Stimulated activated CD8-positive, alpha-beta memory T cell treated with anti-CD3 and anti-CD28 coated beads, Interleukin-2, amount 100 ng/mL, for 48 hours (primary cell): ENCODE measurements around the gene CDPF1.

Source experiments
- DNase-seq, 2 donors: peaks; one replicate each; pipeline ENCODE4 v3.0.0-alpha.2; 2020; ENCODE audit warnings: low read depth in 2 of 2

CDPF1 gene

GRCh38 chr22:46250035-46250782 is at the start of gene CDPF1:
TSS of gene CDPF1 (minus strand) at chr22:46250293. CDS start at chr22:46248284, 2,009 bp downstream.
- peak; percentile 86 to 91 for DNase-seq

- no peak for DNase-seq
Measured at GRCh38 chr22:46299101-46299500, 49.0 kb upstream of the CDPF1 start.

DNA sequence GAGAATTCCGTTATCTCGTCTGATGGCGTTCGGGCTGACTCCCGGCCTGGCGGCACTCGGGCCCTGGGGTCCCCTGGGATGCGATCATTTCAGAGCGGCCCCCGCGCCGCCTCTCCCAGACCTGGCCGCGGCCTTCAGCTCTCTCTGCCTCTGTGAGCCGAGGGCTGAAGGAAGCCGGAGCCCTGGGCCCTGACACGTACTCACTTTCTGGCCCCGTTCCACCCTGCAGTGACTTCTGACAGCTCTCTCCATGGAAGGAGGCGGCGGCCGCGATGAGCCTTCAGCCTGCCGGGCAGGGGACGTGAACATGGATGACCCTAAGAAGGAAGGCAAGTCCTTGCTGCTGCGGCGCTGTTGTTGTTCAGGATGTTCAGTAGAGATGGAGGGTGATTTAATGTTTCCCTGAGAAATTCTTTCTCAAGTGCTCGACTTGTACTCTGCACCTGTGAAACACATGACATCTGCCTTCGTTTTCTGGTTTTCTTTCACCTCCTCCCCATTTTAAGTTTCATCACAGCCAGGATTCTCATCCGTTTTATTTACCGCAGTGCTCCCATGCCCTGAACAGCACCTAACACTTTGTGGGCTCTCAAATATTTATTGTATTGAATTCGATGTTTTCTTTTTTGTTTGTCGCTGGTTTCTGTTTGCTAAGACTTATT is 47.2 kb upstream of the CDPF1 start:
- no peak for DNase-seq

- DNase-seq, result peak; percentile 96 to 97
Measured at GRCh38 chr22:46296257-46297150, 46.4 kb upstream of the CDPF1 start, which contains the start of gene GTSE1. TSS of gene GTSE1 (plus strand) at chr22:46296870. CDS start at chr22:46297401, 531 bp downstream.

DNA sequence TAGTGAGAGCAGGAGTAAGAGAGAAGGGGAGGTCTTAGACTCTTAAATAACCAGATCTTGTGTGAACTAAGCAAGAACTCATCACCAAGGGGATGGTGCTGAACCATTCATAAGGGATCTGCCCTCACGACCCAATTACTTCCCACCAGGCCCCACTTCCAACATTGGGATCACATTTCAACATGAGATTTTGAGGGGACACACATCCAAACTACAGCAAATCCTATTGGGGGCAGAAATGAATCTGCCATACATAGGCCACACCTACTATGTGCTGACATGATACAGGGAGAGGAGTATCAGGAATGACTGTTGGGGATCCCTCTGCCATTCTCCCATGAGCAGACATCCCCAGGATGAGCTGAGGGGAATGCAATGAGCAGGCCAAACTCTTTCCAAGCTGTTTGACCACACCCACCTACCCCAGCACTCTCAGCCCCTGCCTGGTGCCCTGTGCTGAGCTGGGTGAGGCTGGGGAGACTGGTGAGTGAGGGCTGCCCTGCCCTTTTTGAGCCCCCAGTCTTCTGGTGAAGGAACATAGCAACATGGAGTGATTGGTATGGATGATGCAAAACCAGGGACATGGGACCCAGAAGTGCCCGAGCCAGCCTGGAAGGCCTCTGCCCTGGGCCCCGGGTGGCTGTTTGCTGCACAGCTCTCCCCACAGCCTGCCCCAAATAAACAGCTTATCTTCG is 45.3 kb upstream of the CDPF1 start:
- no peak for DNase-seq

GRCh38 chr22:46294784-46295183 is 44.7 kb upstream of the CDPF1 start:
- no peak for DNase-seq

GRCh38 chr22:46293577-46294260 is 43.6 kb upstream of the CDPF1 start:
- DNase-seq, result no peak

- DNase-seq, result no peak
Measured at GRCh38 chr22:46292732-46293131, 42.6 kb upstream of the CDPF1 start.

- DNase-seq, result no peak
Measured at GRCh38 chr22:46292173-46292572, 42.1 kb upstream of the CDPF1 start.

DNA sequence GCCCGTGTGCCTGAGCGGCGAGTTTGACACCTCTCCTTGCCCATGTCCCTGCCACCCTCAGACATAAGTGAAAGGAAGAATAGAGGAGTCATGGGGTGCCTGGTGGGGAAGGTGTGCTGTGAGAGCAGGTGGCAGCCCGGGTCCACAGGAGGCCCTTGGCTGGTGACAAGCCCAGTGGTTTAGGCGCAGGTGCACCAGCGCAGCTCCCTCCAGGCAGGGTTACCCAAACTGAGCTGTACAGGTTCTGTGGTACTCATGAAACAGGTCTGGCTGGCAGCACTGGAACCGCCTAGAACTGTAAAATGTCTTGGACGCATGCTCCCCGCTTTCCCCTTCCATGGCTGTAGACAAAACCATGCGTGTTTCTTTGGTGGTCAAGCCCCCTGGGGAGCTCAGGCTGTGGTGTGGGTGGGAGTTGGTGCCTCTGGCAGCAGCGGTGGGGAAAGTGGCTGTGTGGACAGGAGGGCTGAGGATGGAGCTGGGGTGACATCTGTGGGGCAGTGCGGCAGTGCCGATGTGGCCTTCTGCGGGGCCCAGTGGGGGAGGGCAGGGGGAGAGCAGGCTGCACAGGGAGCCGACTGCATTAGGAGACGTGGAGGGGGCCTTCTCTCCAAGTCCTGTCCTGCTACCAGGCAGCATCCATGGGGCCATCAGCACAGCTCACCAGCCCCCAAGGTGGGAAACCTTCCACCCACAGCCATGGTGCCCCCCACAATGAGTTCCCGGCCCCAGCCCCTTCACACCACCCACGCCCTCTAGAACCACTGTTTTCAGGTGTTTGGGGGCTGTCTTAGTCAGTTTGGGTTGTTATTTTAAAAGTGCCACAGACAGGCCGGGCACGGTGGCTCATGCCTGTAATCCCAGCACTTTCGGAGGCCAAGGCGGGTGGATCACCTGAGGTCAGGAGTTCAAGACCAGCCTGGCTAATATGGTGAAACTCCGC is 41.0 kb upstream of the CDPF1 start:
- DNase-seq, result no peak

DNA sequence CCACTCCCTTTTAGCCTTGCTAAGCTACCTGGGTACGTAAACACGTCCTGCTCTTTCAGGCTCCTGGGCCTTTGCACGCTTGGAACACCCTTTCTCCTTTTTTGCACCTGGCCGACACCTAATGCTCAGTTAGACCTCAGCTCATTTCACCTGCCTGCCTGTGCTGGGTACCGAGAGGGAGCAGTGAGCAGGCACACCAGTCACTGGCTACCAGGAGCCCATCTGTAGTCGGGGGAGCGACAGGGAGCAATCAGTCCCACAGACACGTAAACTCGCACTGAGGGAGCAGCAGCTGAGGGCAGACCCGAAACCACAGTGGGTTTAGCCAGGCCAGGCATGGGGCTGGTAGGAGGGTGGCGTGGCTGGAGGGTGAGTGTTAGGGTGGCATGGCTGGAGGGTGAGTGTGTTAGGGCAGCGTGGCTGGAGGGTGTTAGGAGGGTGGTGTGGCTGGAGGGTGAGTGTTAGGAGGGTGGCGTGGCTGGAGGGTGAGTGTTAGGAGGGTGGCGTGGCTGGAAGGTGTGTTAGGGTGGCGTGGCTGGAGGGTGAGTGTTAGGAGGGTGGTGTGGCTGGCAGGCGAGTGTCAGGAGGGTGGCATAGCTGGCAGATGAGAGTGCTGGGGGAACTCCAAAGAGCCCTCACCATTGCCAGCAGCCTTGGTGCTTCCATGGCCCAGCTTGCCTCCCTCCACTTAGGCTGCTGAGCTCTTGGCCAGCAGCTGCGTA is 40.2 kb upstream of the CDPF1 start:
- DNase-seq, result no peak

DNA sequence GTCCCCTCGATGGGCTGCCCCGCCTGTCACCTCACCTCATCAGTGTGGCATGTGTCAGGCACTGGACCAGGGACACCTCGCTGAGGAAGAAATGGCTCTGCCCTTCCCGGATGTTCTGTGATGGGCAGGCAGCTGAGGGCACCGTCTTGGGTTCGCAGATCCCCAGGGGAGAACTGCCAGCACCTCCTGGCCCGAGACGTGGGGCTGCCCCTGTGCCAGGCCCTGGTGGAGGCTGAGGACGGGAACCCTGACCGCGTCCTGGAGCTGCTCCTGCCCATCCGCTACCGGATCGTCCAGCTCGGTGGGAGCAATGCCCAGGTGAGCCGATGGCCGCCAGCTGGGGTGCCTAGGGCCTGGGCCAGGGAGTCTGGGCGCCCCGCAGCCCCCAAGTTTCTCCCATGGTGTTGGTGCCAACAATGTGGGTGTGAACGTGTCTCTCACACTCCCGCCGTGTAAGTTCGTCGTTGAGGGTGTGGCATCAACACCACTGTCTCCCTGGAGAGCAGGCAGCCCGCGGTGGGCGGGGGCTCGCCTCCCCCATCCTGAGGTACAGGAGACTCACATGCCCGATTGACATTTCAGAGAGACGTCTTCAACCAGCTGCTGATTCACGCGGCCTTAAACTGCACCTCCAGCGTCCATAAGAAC is 39.3 kb upstream of the CDPF1 start:
- DNase-seq, result no peak

GRCh38 chr22:46288846-46289243 is 38.8 kb upstream of the CDPF1 start:
- DNase-seq, result no peak

- DNase-seq, result no peak
Measured at GRCh38 chr22:46287873-46288751, 38.0 kb upstream of the CDPF1 start.

DNA sequence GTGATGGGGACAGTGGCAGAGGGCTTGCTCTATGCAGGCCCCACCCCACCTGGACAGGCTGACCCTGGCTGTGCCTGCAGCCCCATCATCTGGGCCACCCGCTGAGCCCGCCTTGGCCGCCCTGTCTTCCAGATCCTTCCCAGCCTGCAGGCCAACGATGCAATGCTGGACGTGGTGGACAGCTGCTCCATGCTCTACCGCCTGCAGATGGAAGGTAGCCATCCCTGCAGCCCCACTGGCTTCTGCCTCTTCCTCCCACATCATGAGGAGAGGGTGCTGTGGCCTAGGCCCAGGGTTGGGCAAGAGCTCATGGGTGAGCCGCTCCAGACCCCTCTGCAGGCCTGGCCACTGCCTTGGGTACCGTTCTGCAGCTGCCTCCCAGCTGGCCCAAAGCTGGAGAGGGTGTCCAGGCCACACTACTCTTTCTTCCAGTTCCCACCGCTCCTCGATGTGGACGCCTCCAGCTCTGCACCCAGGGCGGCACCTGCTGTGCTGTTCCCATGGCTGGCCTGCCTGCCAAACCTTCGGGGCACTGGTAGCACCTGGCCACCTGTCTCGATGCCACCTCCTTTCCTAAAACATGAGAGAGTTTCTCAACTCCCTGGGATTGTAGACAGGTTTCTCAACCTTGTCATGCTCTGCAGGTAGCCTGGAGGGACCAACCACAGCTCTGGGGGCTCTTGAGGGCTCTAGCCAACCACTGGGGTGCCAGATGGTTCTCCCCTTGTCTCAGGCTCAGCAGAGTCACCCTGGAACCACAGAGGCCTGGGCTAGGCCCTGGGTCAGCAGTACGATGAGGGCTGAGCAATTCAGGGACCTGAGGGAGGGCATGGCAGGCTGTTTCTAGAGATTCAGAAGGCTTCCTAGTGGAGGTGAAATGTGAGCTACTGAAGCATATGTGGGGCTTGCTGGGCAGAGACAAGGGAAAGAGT is 37.1 kb upstream of the CDPF1 start:
- DNase-seq, result no peak

DNA sequence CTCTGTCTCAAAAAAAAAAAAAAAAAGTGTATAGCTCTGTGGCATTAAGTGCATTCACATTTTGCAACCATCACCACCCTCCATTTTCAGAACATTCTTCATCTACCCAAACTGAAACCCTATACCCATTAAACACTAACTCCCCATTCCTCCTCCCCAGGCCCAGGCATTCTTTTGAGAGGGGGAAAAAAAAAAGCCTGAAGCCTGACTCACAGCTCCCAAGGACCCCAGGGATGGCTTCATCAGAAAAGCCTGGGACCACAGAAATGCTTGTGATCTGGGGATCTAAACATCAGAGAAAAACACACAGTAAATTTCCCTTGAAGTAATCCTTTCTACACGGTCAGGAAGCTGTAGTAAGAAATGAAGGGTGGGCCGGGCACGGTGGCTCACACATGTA is 35.9 kb upstream of the CDPF1 start:
- no peak for DNase-seq
